ELF-1 (cell line): ENCODE measurements around the gene MALRD1.
A peak's percentile ranks its signal among the peaks of the same experiment; 100 is the strongest.

Experiments used
- DNase-seq: peaks from one replicate; pipeline ENCODE4 v3.0.0-alpha.2; 2016; ENCODE audit warnings: low read depth, low spot score

MALRD1 gene

GRCh38 chr10:19347621-19348020, 299.0 kb downstream of the MALRD1 start:
- no peak for DNase-seq

- DNase-seq: no peak
These were observed 318.6 kb downstream of the MALRD1 start for GRCh38 chr10:19367176-19367575.

GRCh38 chr10:19373988-19374387, 325.4 kb downstream of the MALRD1 start:
- DNase-seq: no peak

GRCh38 chr10:19385846-19386450, 337.3 kb downstream of the MALRD1 start:
- no peak for DNase-seq

- DNase-seq: no peak
These were observed 360.3 kb downstream of the MALRD1 start for GRCh38 chr10:19408924-19409323.

- no peak for DNase-seq
These were observed 362.5 kb downstream of the MALRD1 start for GRCh38 chr10:19411119-19411518.

GRCh38 chr10:19412531-19412930, 363.9 kb downstream of the MALRD1 start:
- DNase-seq: peak; percentile 16

- no peak for DNase-seq
These were observed 367.6 kb downstream of the MALRD1 start for GRCh38 chr10:19416164-19416563.

- no peak for DNase-seq
These were observed 369.1 kb downstream of the MALRD1 start for GRCh38 chr10:19417740-19418139.

GRCh38 chr10:19421674-19422073, 373.1 kb downstream of the MALRD1 start:
- DNase-seq: no peak

- DNase-seq: no peak
These were observed 377.4 kb downstream of the MALRD1 start for GRCh38 chr10:19426034-19426433.

GRCh38 chr10:19431622-19432351, 383.2 kb downstream of the MALRD1 start:
- DNase-seq: no peak

- no peak for DNase-seq
These were observed 401.3 kb downstream of the MALRD1 start for GRCh38 chr10:19449860-19450259.

GRCh38 chr10:19451356-19451755, 402.8 kb downstream of the MALRD1 start:
- DNase-seq: no peak

GRCh38 chr10:19451937-19452336, 403.3 kb downstream of the MALRD1 start:
- DNase-seq: no peak

- DNase-seq: no peak
These were observed 405.4 kb downstream of the MALRD1 start for GRCh38 chr10:19453967-19454366.

GRCh38 chr10:19461588-19461987, 413.0 kb downstream of the MALRD1 start:
- DNase-seq: no peak

GRCh38 chr10:19466709-19467108, 418.1 kb downstream of the MALRD1 start:
- no peak for DNase-seq

- no peak for DNase-seq
These were observed 419.8 kb downstream of the MALRD1 start for GRCh38 chr10:19468413-19468812.

- DNase-seq: no peak
These were observed 420.9 kb downstream of the MALRD1 start for GRCh38 chr10:19469521-19469920.

GRCh38 chr10:19479854-19480253, 431.3 kb downstream of the MALRD1 start:
- DNase-seq: no peak

GRCh38 chr10:19480353-19480752, 431.8 kb downstream of the MALRD1 start:
- DNase-seq: no peak

- DNase-seq: no peak
These were observed 434.8 kb downstream of the MALRD1 start for GRCh38 chr10:19483421-19483820.
